ENCODE measurements around the gene ARHGEF18.
A peak's percentile ranks its signal among the peaks of the same experiment; 100 is the strongest.
"Not testable (repeated sequence)": the region's sequence is repeated elsewhere in the genome, so short reads cannot be mapped to it uniquely, and the experiment has no call there.

ARHGEF18 gene

DNA sequence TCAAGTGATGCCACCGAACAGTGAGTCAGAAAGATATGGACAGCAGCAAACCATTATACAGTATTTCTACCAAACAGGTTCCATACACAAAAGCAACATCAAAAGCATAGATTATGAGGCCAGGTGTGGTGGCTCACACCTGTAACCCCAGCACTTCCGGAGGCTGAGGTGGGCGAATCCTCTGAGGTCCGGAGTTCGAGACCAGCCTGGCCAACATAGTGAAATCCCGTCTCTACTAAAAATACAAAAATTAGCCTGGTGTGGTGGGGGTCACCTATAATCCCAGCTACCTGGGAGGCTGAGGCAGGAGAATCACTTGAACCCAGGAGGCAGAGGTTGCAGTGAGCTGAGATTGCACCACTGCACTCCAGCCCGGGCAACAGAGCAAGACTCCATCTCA lies 1.7 kb upstream of the ARHGEF18 start:
- not testable (repeated sequence) for DNase-seq

GRCh38 chr19:7349231-7349591 lies 474 bp downstream of the ARHGEF18 start:
- DNase-seq, result no peak

- DNase-seq, result no peak
Measured at GRCh38 chr19:7349961-7350711, 1.4 kb downstream of the ARHGEF18 start.

DNA sequence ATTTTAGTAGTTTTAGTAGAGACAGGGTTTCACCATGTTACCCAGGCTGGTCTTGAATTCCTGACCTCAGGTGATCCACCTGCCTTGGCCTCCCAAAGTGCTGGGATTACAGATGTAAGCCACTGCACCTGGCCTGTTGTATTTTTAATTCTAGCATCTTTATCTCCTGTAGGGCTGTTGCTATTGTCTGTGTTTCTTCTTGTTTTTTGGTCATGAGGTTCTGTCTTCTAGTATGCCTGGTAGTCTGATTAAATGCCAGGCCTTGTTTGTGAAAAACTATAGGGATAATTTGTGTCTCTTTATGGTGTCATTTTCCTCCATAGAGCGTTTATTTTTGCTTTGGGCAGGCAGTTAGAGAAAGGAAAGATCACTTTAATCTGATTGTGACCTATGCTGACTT lies 3.1 kb downstream of the ARHGEF18 start:
- no peak for DNase-seq

- DNase-seq, result no peak
Measured at GRCh38 chr19:7355151-7355820, 6.5 kb downstream of the ARHGEF18 start.

GRCh38 chr19:7355871-7356270 lies 7.1 kb downstream of the ARHGEF18 start:
- no peak for DNase-seq

GRCh38 chr19:7356899-7357627 lies 8.3 kb downstream of the ARHGEF18 start:
- DNase-seq, result peak in 12 of 58 donors; percentile 2 to 34 (median 12)

- DNase-seq, result no peak
Measured at GRCh38 chr19:7358102-7358597, 9.4 kb downstream of the ARHGEF18 start.

DNA sequence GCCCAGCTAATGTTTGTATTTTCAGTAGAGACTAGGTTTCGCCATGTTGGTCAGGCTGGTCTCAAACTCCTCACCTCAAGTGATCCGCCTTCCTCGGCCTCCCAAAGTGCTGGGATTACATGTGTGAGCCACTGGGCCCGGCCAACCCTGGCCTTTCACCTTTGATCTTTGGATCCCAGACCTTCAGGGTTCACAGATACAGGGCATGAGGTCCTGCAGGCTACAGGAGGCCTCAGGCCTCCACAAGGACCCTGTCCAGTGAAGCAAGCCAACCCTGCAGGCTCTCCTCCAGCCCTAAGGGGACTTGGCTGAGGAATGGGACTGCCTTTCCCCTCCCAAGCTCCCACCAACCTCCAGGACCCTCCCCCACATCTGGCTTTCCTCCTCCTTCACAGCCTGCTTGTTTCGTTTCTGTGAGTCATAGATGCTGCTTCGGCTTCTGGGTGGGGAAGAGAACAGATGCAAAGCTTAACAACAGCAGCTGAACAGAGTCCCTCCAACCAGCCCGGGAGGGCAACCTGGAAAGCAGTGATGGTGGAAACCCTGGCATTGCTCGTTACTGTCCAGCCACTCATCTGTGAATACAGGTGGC lies 11.8 kb downstream of the ARHGEF18 start:
- DNase-seq, result no peak

DNA sequence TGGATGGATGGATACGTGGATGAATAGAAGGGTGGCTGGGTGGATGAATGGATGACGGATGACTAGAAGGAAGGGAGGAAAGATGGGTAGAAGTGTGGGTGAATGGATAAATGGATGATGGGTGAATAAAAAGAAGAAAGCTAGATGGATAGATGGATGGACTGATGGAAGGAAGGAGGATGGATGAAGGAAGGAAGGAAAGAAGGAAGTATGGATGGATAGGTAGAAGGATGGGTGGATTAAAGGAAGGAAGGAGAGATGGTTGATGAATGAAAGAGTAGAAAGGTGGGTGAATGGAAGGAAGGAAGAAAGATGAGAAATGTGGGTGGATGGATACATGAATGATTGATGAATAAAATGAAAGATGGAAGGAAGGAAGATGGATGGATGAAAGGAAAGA lies 14.5 kb downstream of the ARHGEF18 start:
- DNase-seq, result no peak

- DNase-seq, result no peak
Measured at GRCh38 chr19:7366701-7367420, 18.1 kb downstream of the ARHGEF18 start.

DNA sequence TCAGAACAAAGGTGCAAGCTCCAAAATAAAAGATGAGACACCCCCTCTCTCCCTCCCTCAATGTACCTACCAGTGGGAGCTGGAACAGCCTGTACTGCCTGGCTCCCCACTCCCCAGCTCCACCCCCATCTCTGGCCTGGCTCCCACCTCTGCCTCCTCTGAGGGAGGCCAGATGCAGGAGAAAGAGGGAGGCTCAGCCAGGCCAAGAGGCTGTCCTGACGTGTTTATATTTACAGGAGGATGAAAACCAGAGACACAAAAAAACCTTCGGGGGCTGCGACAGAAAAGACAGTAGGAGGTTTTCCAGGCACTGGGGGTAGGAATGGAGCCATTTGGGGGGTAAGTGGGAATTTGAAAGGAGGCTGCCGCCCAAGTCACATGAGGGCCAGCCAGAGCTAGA lies 19.7 kb downstream of the ARHGEF18 start:
- no peak for DNase-seq

DNA sequence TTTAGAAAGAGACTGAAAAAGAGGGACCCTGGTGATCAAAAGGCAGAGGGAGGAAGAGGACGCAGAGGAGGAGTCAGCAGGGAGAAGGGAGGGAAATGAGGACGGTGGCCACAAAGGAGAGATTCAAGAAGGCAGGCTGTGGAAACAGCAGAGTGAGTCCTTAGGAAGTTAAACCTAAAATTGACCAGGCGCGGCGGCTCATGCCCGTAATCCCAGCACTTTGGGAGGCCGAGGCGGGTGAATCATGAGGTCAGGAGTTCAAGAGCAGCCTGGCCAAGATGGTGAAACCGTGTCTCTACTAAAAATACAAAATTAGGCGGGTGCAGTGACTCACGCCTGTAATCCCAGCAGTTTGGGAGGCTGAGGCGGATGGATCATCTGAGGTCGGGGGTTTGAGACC lies 20.1 kb downstream of the ARHGEF18 start:
- not testable (repeated sequence) for DNase-seq

DNA sequence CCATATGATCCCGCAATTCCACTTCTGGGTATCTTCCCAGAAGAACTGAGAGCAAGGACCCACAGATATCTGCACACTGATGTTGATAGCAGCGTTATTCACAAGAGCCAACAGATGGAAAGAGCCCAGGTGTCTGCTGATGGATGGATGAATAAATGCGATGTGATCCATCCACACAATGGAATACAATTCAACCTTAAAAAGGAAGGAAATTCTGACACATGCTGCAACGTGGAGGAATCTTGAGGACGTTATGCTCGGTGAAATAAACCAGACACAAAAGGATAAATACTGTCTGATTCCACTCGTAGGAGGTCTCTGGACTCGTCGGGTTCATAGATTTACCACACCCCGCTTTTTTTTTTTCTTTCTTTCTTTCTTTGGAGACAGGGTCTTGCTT lies 21.8 kb downstream of the ARHGEF18 start:
- no peak for DNase-seq

DNA sequence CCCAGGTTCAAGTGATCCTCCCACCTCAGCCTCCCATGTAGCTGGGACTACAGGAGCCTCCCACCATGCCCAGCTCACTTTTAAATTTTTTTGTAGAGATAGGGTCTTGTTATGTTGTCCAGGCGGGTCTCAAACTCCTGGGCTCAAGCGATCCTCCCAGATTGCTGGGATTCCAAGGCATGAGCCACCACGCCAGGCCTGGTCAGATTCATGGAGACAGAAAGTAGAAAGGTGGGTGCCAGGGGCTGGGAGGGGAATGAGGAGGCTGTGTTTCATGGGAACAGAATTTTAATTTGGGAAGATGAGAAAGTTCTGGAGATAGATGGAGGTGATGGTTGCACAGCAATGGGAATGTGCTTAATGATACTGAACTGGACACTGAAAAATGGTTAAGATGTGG lies 22.3 kb downstream of the ARHGEF18 start:
- DNase-seq, result no peak

- no peak for DNase-seq
Measured at GRCh38 chr19:7372810-7373209, 24.1 kb downstream of the ARHGEF18 start.

DNA sequence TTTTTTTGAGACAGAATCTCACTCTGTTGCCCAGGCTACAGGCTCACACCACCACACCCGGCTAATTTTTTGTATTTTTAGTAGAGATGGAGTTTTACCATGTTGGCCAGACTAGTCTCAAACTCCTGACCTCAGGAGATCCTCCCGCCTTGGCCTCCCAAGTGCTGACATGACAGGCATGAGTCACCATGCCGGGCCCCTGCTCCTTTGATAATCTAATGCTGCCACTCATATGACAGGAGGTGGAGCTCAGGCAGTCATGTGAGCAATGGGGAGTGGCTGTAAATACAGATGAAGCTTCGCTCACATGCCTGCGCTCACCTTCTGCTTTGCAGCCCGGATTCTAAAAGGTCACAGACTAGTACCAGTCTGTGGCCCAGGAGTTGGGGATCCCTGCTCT lies 25.1 kb downstream of the ARHGEF18 start:
- no peak for DNase-seq

DNA sequence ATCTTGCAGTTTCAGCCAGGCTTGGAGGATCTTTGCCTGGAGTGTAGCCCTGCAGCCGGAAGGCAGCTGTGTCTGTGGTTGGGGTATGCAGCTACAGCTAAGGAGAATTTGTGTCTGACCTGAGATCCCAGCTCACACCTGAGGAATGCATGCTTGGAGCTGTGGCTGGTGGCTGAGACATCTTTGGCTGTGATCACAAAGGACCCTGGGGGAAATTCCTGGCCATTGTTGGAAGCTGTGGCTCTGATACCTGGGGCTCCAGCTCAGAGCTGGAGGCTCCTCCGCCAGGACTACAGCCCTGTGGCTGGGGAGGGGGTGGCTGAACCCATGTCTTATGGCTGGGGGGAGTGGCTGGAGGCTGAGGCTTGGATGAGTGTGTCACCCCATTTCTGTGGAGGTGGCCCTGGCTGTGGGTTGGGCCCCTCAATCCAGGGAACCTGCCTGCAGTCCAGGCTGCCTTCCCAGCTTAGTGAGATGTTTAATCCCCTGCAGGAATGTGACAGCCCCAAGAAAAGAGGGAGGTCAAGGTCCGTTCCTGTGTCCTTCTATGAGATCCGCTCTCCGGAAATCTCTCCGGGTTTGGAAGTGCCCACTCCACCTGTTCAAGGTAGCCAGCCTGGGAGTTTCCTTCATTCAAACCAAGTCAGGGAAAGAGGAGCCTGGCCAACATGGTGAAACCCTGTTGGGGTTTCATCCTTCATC lies 27.6 kb downstream of the ARHGEF18 start:
- no peak for DNase-seq

- no peak for DNase-seq
Measured at GRCh38 chr19:7377196-7377595, 28.5 kb downstream of the ARHGEF18 start.

DNA sequence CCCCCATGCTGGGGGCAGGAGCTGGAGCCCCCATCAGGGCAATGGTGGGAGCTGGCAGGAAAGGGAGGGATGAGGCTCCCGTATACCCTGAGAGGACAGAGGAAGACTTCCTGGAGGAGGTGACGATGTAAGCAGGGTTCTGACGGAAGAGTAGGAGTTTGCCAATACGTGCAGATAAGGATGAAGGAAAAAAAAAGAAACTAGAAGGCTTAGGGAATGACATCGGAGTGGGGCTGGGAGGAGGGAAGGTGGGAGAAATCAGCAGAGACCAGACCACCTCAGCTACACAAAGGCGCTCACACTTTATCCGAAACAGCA lies 32.3 kb downstream of the ARHGEF18 start:
- no peak for DNase-seq

- no peak for DNase-seq
Measured at GRCh38 chr19:7382694-7383093, 34.0 kb downstream of the ARHGEF18 start.
